Liver (tissue), 9 donors: ENCODE data around the gene MAPKAPK2. TPM values are rescaled to one million over a fixed set of nuclear protein-coding genes. Genes with fewer than 3 reads are reported as not detected.

Source experiments
- DNase-seq: peaks from one replicate; pipeline ENCODE4 v3.0.0-alpha.2; 2017; ENCODE audit warnings: low spot score
- H3K27ac ChIP-seq, 2 donors: one replicate each; pipeline ENCODE4 v1.7.0; 2013; ENCODE audit warnings: inconsistent platforms in 2 of 2, low read length in 2 of 2, control low read depth in 1 of 2, low read depth in 1 of 2, mild to moderate bottlenecking in 1 of 2
- H3K27me3 ChIP-seq, 4 donors: one replicate each; pipeline versions ENCODE4 v1.6.1 to v1.7.0; 2013; ENCODE audit warnings: low read length in 3 of 4, inconsistent platforms in 1 of 4, mild to moderate bottlenecking in 1 of 4, moderate library complexity in 1 of 4; ENCODE audit not compliant: control insufficient read depth in 4 of 4, insufficient read depth in 4 of 4
- H3K36me3 ChIP-seq, 4 donors: one replicate each; pipeline versions ENCODE4 v1.6.1 to v1.7.0; 2013; ENCODE audit warnings: low read length in 3 of 4, mild to moderate bottlenecking in 3 of 4, low read depth in 1 of 4, moderate library complexity in 1 of 4; ENCODE audit not compliant: control insufficient read depth in 4 of 4, insufficient read depth in 3 of 4
- H3K4me1 ChIP-seq, 4 donors: one replicate each; pipeline versions ENCODE4 v1.6.1 to v1.7.0; 2013; ENCODE audit warnings: low read length in 3 of 4, mild to moderate bottlenecking in 3 of 4, moderate library complexity in 1 of 4; ENCODE audit not compliant: control insufficient read depth in 4 of 4, insufficient read depth in 4 of 4
- H3K4me3 ChIP-seq, 3 donors: one replicate each; pipeline versions ENCODE4 v1.6.1 to v1.7.0; 2013; ENCODE audit warnings: low read length in 3 of 3, control low read depth in 1 of 3, low read depth in 1 of 3, mild to moderate bottlenecking in 1 of 3
- H3K9ac ChIP-seq, 2 donors: one replicate each; pipeline ENCODE4 v1.7.0; 2013; ENCODE audit warnings: low read length in 2 of 2, mild to moderate bottlenecking in 2 of 2, moderate library complexity in 2 of 2, control low read depth in 1 of 2, low read depth in 1 of 2
- H3K9me3 ChIP-seq, 4 donors: one replicate each; pipeline versions ENCODE4 v1.6.1 to v1.7.0; 2013; ENCODE audit warnings: low read length in 3 of 4; ENCODE audit not compliant: control insufficient read depth in 4 of 4
- EGR1 ChIP-seq, 2 donors: IDR thresholded peaks; 2 replicates each; pipeline ENCODE4 v1.6.1; 2016 to 2018; ENCODE audit warnings: antibody characterized with exemption in 2 of 2, low read depth in 2 of 2
- FOXA1 ChIP-seq: IDR thresholded peaks from 2 replicates; pipeline ENCODE4 v1.6.1; 2016; ENCODE audit warnings: antibody characterized with exemption
- FOXA2 ChIP-seq: IDR thresholded peaks from 2 replicates; pipeline ENCODE4 v1.6.1; 2016; ENCODE audit warnings: antibody characterized with exemption
- GABPA ChIP-seq, 2 donors: IDR thresholded peaks in 1 of 2; conservative IDR thresholded peaks in 1 of 2; 2 replicates each; pipeline ENCODE4 v1.6.1; 2016; ENCODE audit warnings: antibody characterized with exemption in 2 of 2, mild to moderate bottlenecking in 1 of 2, moderate library complexity in 1 of 2
- HNF4A ChIP-seq, 2 donors: conservative IDR thresholded peaks; 2 replicates each; pipeline ENCODE4 v1.6.1; 2016; ENCODE audit warnings: antibody characterized with exemption in 2 of 2, mild to moderate bottlenecking in 2 of 2
- HNF4G ChIP-seq: IDR thresholded peaks from 2 replicates; pipeline ENCODE4 v1.6.1; 2016; ENCODE audit warnings: antibody characterized with exemption
- JUND ChIP-seq, 2 donors: IDR thresholded peaks; 2 replicates each; pipeline ENCODE4 v1.6.1; 2016; ENCODE audit warnings: antibody characterized with exemption in 2 of 2
- NR2F2 ChIP-seq: IDR thresholded peaks from 2 replicates; pipeline ENCODE4 v1.6.1; 2016; ENCODE audit warnings: antibody characterized with exemption
- RAD21 ChIP-seq, 2 donors: IDR thresholded peaks; 2 replicates each; pipeline ENCODE4 v1.6.1; 2016; ENCODE audit warnings: antibody characterized with exemption in 2 of 2, mild to moderate bottlenecking in 2 of 2
- RXRA ChIP-seq, 2 donors: IDR thresholded peaks; 2 replicates each; pipeline ENCODE4 v1.6.1; 2017 to 2018; ENCODE audit warnings: antibody characterized with exemption in 2 of 2, mild to moderate bottlenecking in 1 of 2
- SP1 ChIP-seq: IDR thresholded peaks from 2 replicates; pipeline ENCODE4 v1.6.1; 2018; ENCODE audit warnings: antibody characterized with exemption, mild to moderate bottlenecking
- TAF1 ChIP-seq: conservative IDR thresholded peaks from 2 replicates; pipeline ENCODE4 v1.6.1; 2016; ENCODE audit warnings: antibody characterized with exemption, mild to moderate bottlenecking
- YY1 ChIP-seq: IDR thresholded peaks from 2 replicates; pipeline ENCODE4 v1.6.1; 2016; ENCODE audit warnings: antibody characterized with exemption, mild to moderate bottlenecking
- WGBS: extraction: QIAGEN DNeasy Blood & Tissue Kit; methylation state at CpG from one replicate; pipeline ENCODE4 v1.1.7; 2013; 5-methylcytosine and 5-hydroxymethylcytosine counted together
- polyA plus RNA-seq, 2 donors: library from polyadenylated mRNA; stranded (reverse) in 1 of 2; unstranded in 1 of 2; fragments of 200-250 nt in 1 of 2; fragments of >200 nt in 1 of 2; fragmentation: Nextera tagmentation in 1 of 2; extraction: Ambion mirVana in 1 of 2; gene quantifications; one replicate each; pipeline versions ENCODE4 v1.2.1 to v1.2.3, GENCODE V29; 2013 to 2015
- total RNA-seq, 2 donors: library from RNA; depleted of rRNA; stranded (reverse); fragments of >200 nt; gene quantifications; one replicate each; pipeline ENCODE4 v1.2.3, GENCODE V29; 2014
- TF ChIP-seq, protein P1 (sequence below): IDR thresholded peaks from 2 replicates; pipeline ENCODE4 v1.6.1; 2016; ENCODE audit warnings: antibody characterized with exemption, mild to moderate bottlenecking
- TF ChIP-seq, protein P2 (sequence below): IDR thresholded peaks from 2 replicates; pipeline ENCODE4 v1.6.1; 2016; ENCODE audit warnings: antibody characterized with exemption
- TF ChIP-seq, protein P3 (sequence below): IDR thresholded peaks from 2 replicates; pipeline ENCODE4 v1.6.1; 2016; ENCODE audit warnings: antibody characterized with exemption
- TF ChIP-seq, protein P4 (sequence below): IDR thresholded peaks from 2 replicates; pipeline ENCODE4 v1.6.1; 2016; ENCODE audit warnings: antibody characterized with exemption
- TF ChIP-seq, protein P5 (sequence below): fragments of 150-350 bp; IDR thresholded peaks from 2 replicates; pipeline ENCODE4 v1.5.1; 2017; ENCODE audit warnings: improper control_type of control experiment, low read depth, low read length; ENCODE audit not compliant: missing input control
- donor health status: healthy.
- donor health status: healthy.
- donor health status: healthy.
- donor health status: healthy.
- donor health status: healthy.

Gene MAPKAPK2
- total and polyA plus RNA-seq, 4 donors: 7.5 to 24.5 (median 14.7) TPM

DNA sequence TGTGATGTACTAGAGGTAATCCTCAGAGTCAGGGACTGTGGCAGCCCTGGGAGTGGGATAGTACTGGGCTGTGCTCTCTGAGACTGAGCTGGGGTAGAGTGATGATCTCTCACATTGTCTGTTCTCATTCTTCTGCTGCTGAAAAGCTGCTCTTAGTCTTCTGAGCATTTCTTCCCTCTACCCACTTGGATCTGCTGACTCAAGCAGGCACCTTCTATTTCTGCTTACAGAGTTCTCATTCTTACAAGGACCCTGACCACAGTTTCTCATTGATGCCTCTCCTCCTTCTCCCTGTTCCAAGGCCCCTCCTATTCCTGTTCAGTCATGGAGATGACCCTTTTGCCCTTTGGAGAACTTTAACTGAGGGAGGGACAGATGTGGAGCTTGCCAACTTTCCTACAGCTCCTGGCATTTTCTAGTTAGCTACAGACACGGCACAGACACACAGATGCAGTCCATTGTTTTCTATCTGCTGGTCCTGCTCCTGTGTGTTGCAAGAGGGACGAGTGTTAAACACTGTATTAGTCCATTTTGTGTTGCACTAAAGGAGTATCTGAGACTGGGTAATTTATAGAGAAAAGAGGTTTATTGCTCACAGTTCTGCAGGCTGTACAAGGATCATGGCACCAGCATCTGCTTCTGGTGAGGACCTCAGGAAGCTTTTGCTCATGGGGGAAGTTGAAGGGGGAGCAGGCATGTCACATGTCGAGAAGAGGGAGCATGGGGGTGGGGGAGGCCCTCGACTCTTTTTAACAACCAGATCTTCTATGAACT lies 12.3 kb downstream of the MAPKAPK2 start:
- no peak for DNase-seq
- peaks cover 0 to 3% (median 0%) of the 10 kb centered on the region in 4 donors for H3K36me3 ChIP-seq
- H3K4me3 ChIP-seq: no peak overlapping the region
- WGBS: 50% methylated on average over 4 of the region's 4 CpGs
- TF ChIP-seq, protein P1, sequence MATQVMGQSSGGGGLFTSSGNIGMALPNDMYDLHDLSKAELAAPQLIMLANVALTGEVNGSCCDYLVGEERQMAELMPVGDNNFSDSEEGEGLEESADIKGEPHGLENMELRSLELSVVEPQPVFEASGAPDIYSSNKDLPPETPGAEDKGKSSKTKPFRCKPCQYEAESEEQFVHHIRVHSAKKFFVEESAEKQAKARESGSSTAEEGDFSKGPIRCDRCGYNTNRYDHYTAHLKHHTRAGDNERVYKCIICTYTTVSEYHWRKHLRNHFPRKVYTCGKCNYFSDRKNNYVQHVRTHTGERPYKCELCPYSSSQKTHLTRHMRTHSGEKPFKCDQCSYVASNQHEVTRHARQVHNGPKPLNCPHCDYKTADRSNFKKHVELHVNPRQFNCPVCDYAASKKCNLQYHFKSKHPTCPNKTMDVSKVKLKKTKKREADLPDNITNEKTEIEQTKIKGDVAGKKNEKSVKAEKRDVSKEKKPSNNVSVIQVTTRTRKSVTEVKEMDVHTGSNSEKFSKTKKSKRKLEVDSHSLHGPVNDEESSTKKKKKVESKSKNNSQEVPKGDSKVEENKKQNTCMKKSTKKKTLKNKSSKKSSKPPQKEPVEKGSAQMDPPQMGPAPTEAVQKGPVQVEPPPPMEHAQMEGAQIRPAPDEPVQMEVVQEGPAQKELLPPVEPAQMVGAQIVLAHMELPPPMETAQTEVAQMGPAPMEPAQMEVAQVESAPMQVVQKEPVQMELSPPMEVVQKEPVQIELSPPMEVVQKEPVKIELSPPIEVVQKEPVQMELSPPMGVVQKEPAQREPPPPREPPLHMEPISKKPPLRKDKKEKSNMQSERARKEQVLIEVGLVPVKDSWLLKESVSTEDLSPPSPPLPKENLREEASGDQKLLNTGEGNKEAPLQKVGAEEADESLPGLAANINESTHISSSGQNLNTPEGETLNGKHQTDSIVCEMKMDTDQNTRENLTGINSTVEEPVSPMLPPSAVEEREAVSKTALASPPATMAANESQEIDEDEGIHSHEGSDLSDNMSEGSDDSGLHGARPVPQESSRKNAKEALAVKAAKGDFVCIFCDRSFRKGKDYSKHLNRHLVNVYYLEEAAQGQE: peak; percentile 50
- TF ChIP-seq, protein P2, sequence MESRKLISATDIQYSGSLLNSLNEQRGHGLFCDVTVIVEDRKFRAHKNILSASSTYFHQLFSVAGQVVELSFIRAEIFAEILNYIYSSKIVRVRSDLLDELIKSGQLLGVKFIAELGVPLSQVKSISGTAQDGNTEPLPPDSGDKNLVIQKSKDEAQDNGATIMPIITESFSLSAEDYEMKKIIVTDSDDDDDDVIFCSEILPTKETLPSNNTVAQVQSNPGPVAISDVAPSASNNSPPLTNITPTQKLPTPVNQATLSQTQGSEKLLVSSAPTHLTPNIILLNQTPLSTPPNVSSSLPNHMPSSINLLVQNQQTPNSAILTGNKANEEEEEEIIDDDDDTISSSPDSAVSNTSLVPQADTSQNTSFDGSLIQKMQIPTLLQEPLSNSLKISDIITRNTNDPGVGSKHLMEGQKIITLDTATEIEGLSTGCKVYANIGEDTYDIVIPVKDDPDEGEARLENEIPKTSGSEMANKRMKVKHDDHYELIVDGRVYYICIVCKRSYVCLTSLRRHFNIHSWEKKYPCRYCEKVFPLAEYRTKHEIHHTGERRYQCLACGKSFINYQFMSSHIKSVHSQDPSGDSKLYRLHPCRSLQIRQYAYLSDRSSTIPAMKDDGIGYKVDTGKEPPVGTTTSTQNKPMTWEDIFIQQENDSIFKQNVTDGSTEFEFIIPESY: no peak
- TF ChIP-seq SP1 (no peak), NR2F2 (peak; percentile 81), YY1 (peak; percentile 67), FOXA2 (no peak), EGR1 (IDR thresholded peaks at IDR 0.05; ENCODE audit: low read depth in 2 of 2) (no peak), RAD21 (IDR thresholded peaks at IDR 0.05) (peak; percentile 19 to 49), RXRA (IDR thresholded peaks at IDR 0.05) (peak in 1 of 2 donors; percentile 71), HNF4A (conservative IDR thresholded peaks at IDR 0.05) (peak; percentile 53 to 55), HNF4G (no peak), GABPA (IDR thresholded peaks at IDR 0.05 in 1 of 2, conservative IDR thresholded peaks at IDR 0.05 in 1 of 2) (no peak), JUND (IDR thresholded peaks at IDR 0.05) (no peak), TAF1 (no peak), FOXA1 (no peak)
- TF ChIP-seq, protein P3, sequence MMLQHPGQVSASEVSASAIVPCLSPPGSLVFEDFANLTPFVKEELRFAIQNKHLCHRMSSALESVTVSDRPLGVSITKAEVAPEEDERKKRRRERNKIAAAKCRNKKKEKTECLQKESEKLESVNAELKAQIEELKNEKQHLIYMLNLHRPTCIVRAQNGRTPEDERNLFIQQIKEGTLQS: no peak
- TF ChIP-seq, protein P4, sequence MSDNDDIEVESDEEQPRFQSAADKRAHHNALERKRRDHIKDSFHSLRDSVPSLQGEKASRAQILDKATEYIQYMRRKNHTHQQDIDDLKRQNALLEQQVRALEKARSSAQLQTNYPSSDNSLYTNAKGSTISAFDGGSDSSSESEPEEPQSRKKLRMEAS: no peak
- TF ChIP-seq, protein P5, sequence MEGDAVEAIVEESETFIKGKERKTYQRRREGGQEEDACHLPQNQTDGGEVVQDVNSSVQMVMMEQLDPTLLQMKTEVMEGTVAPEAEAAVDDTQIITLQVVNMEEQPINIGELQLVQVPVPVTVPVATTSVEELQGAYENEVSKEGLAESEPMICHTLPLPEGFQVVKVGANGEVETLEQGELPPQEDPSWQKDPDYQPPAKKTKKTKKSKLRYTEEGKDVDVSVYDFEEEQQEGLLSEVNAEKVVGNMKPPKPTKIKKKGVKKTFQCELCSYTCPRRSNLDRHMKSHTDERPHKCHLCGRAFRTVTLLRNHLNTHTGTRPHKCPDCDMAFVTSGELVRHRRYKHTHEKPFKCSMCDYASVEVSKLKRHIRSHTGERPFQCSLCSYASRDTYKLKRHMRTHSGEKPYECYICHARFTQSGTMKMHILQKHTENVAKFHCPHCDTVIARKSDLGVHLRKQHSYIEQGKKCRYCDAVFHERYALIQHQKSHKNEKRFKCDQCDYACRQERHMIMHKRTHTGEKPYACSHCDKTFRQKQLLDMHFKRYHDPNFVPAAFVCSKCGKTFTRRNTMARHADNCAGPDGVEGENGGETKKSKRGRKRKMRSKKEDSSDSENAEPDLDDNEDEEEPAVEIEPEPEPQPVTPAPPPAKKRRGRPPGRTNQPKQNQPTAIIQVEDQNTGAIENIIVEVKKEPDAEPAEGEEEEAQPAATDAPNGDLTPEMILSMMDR: no peak
- no peak overlapping the region for H3K9ac ChIP-seq
- peak overlapping the region in 1 of 2 donors; percentile 27 for H3K27ac ChIP-seq
- H3K4me1 ChIP-seq: peaks cover 36 to 70% (median 49%) of the 10 kb centered on the region in 4 donors
- no peaks in the 10 kb centered on the region for H3K9me3 ChIP-seq
- H3K27me3 ChIP-seq: no peaks in the 10 kb centered on the region
